H1 (cell line): ENCODE measurements around the gene GJA5. TPM values are rescaled to one million over a fixed set of nuclear protein-coding genes. Genes with fewer than 3 reads are reported as not detected.

Experiments used
- CTCF ChIA-PET: fragments of 300-600 bp; sonication (Branson Sonifier 250); formaldehyde crosslinking; loops from one replicate; lab custom pipeline; 2021; ENCODE audit not compliant: partially characterized antibody; lab: Charles Lee
- POLR2A ChIA-PET: fragments of 300-600 bp; sonication (Branson Sonifier 250); formaldehyde crosslinking; loops from one replicate; lab custom pipeline; 2021; ENCODE audit warnings: inconsistent platforms; ENCODE audit not compliant: partially characterized antibody; lab: Charles Lee
- DNase-seq, 2 experiments: peaks; one replicate each; pipeline versions ENCODE4 v3.0.0 to v3.0.0-alpha.2; 2010 to 2022; ENCODE audit warnings: low spot score in 2 of 2, low read depth in 1 of 2, mixed read lengths in 1 of 2
- FAIRE-seq: peaks from 2 replicates; lab custom pipeline; 2011; peaks lifted over from hg19 to GRCh38; lab: Jason Lieb, UNC
- H2AFZ ChIP-seq: 2 replicates; pipeline ENCODE4 v1.8.1; 2012; ENCODE audit warnings: low read length, inconsistent platforms
- H2AK5ac ChIP-seq: 2 replicates; pipeline ENCODE4 v1.6.1; 2013; ENCODE audit warnings: low read depth, low read length
- H2BK120ac ChIP-seq: replicated peaks from 2 replicates; pipeline ENCODE3; 2013; ENCODE audit warnings: low read depth, low read length, inconsistent platforms
- H2BK12ac ChIP-seq: 2 replicates; pipeline ENCODE4 v1.6.1; 2013; ENCODE audit warnings: low read depth, low read length
- H2BK15ac ChIP-seq: 2 replicates; pipeline ENCODE4 v1.6.1; 2013; ENCODE audit warnings: low read length
- H2BK20ac ChIP-seq: 2 replicates; pipeline ENCODE4 v1.6.1; 2013; ENCODE audit warnings: low read length
- H2BK5ac ChIP-seq: 2 replicates; pipeline ENCODE4 v1.6.1; 2013; ENCODE audit warnings: low read depth, low read length
- H3K14ac ChIP-seq: 2 replicates; pipeline ENCODE4 v1.6.1; 2013; ENCODE audit warnings: inconsistent platforms; ENCODE audit not compliant: insufficient read length
- H3K18ac ChIP-seq: 2 replicates; pipeline ENCODE4 v1.6.1; 2013; ENCODE audit warnings: low read length; ENCODE audit errors: extremely low read depth
- H3K23ac ChIP-seq: 2 replicates; pipeline ENCODE4 v1.6.1; 2013; ENCODE audit warnings: inconsistent platforms; ENCODE audit not compliant: insufficient read length
- H3K23me2 ChIP-seq: 2 replicates; pipeline ENCODE4 v1.6.1; 2013; ENCODE audit warnings: low read depth, low read length
- H3K27ac ChIP-seq: 2 replicates; pipeline ENCODE4 v1.6.1; 2011; ENCODE audit warnings: low read depth, low read length, inconsistent platforms
- H3K27me3 ChIP-seq, 4 experiments: replicated peaks in 1 of 4; 1 replicate in 1 of 4; 2 replicates in 3 of 4; pipeline versions ENCODE4 v1.6.1 to v1.8.1; 2011 to 2013; ENCODE audit warnings: low read length in 3 of 4, mild to moderate bottlenecking in 3 of 4, inconsistent platforms in 2 of 4, mixed read lengths in 2 of 4, moderate library complexity in 1 of 4; ENCODE audit not compliant: control insufficient read depth in 3 of 4, insufficient read depth in 3 of 4; ENCODE audit errors: extremely low read depth in 1 of 4
- H3K36me3 ChIP-seq, 4 experiments: 2 replicates each; pipeline versions ENCODE4 v1.6.1 to v1.8.1; 2011 to 2013; ENCODE audit warnings: mild to moderate bottlenecking in 4 of 4, low read length in 3 of 4, moderate library complexity in 2 of 4, control low read depth in 1 of 4, inconsistent platforms in 1 of 4; ENCODE audit not compliant: insufficient read depth in 4 of 4, control insufficient read depth in 2 of 4
- H3K4ac ChIP-seq: replicated peaks from 2 replicates; pipeline ENCODE3; 2013; ENCODE audit warnings: low read length, low read depth, mixed read lengths, inconsistent platforms; ENCODE audit not compliant: insufficient read length
- H3K4me1 ChIP-seq, 4 experiments: replicated peaks in 1 of 4; 1 replicate in 1 of 4; 2 replicates in 3 of 4; pipeline versions ENCODE4 v1.6.1 to v1.8.1; 2011 to 2013; ENCODE audit warnings: low read length in 3 of 4, inconsistent platforms in 2 of 4, mixed read lengths in 1 of 4; ENCODE audit not compliant: insufficient read depth in 4 of 4, control insufficient read depth in 3 of 4
- H3K4me2 ChIP-seq, 2 experiments: 2 replicates each; pipeline versions ENCODE4 v1.6.1 to v1.8.1; 2011 to 2013; ENCODE audit warnings: low read depth in 2 of 2, low read length in 2 of 2, control low read depth in 1 of 2, inconsistent platforms in 1 of 2, mild to moderate bottlenecking in 1 of 2; ENCODE audit not compliant: insufficient read depth in 1 of 2
- H3K4me3 ChIP-seq, 4 experiments: fragments of 200-600, 300-600 bp in 1 of 4; sonication (generic), shearing (Covaris generic), sonication (Bioruptor Twin) in 1 of 4; 2 replicates each; pipeline versions ENCODE4 v1.5.1 to v1.8.1; 2011 to 2016; ENCODE audit warnings: low read length in 4 of 4, low read depth in 3 of 4, control low read depth in 2 of 4, inconsistent platforms in 2 of 4, mild to moderate bottlenecking in 2 of 4, mixed read lengths in 1 of 4, moderate library complexity in 1 of 4; ENCODE audit not compliant: insufficient read depth in 2 of 4; ENCODE audit errors: extremely low read depth in 1 of 4
- H3K56ac ChIP-seq: replicated peaks from 2 replicates; pipeline ENCODE3; 2013; ENCODE audit warnings: low read depth, mild to moderate bottlenecking, mixed read lengths, low read length, inconsistent platforms; ENCODE audit not compliant: insufficient read length
- H3K79me1 ChIP-seq: 2 replicates; pipeline ENCODE4 v1.6.1; 2013; ENCODE audit warnings: low read depth, low read length, control low read depth
- H3K79me2 ChIP-seq, 2 experiments: 2 replicates each; pipeline versions ENCODE4 v1.6.1 to v1.8.1; 2012 to 2013; ENCODE audit warnings: low read length in 2 of 2, mild to moderate bottlenecking in 2 of 2, inconsistent platforms in 1 of 2; ENCODE audit not compliant: insufficient read depth in 2 of 2, control insufficient read depth in 1 of 2
- H3K9ac ChIP-seq, 4 experiments: replicated peaks in 1 of 4; 1 replicate in 1 of 4; 2 replicates in 3 of 4; pipeline versions ENCODE4 v1.6.1 to v1.8.1; 2011 to 2013; ENCODE audit warnings: low read depth in 3 of 4, low read length in 3 of 4, control low read depth in 2 of 4, mild to moderate bottlenecking in 2 of 4, moderate library complexity in 2 of 4, inconsistent platforms in 1 of 4; ENCODE audit errors: extremely low read depth in 1 of 4
- H3K9me3 ChIP-seq, 2 experiments: 2 replicates each; pipeline versions ENCODE4 v1.6.1 to v1.8.1; 2012 to 2013; ENCODE audit warnings: mild to moderate bottlenecking in 2 of 2, moderate library complexity in 2 of 2, control low read depth in 1 of 2, inconsistent platforms in 1 of 2, low read depth in 1 of 2, low read length in 1 of 2, mixed read lengths in 1 of 2; ENCODE audit not compliant: insufficient read depth in 2 of 2
- H4K20me1 ChIP-seq, 2 experiments: replicated peaks in 1 of 2; 2 replicates each; pipeline versions ENCODE3 to v1.8.1; 2011 to 2013; ENCODE audit warnings: inconsistent platforms in 2 of 2, low read length in 2 of 2, mild to moderate bottlenecking in 1 of 2; ENCODE audit not compliant: insufficient read depth in 2 of 2, control insufficient read depth in 1 of 2
- H4K5ac ChIP-seq: 2 replicates; pipeline ENCODE4 v1.6.1; 2013; ENCODE audit warnings: low read length, low read depth, mixed read lengths, inconsistent platforms; ENCODE audit not compliant: insufficient read length
- H4K8ac ChIP-seq: 2 replicates; pipeline ENCODE4 v1.8.0; 2013; ENCODE audit warnings: mild to moderate bottlenecking, moderate library complexity, low read length, inconsistent platforms; ENCODE audit not compliant: insufficient read depth; ENCODE audit errors: extremely low read depth
- H4K91ac ChIP-seq: replicated peaks from 2 replicates; pipeline ENCODE3; 2013; ENCODE audit warnings: low read length, mixed read lengths, inconsistent platforms; ENCODE audit not compliant: insufficient read length
- ATF3 ChIP-seq: IDR thresholded peaks from 2 replicates; pipeline ENCODE4 v1.6.1; 2011; ENCODE audit warnings: low read depth, mild to moderate bottlenecking, low read length; ENCODE audit not compliant: insufficient read depth
- CTBP2 ChIP-seq: IDR thresholded peaks from 2 replicates; pipeline ENCODE4 v1.7.0; 2011; ENCODE audit warnings: borderline replicate concordance, mild to moderate bottlenecking, moderate library complexity, mixed read lengths, low read length; ENCODE audit not compliant: insufficient read depth, insufficient read length
- E2F6 ChIP-seq: IDR thresholded peaks from 2 replicates; pipeline ENCODE4 v1.6.1; 2012; ENCODE audit warnings: inconsistent platforms
- KDM1A ChIP-seq: fragments of 200-600, 300-600 bp; sonication (generic); IDR thresholded peaks from 2 replicates; pipeline ENCODE4 v1.7.1; 2016; ENCODE audit warnings: mild to moderate bottlenecking, low read length, borderline replicate concordance
- WGBS, 2 experiments: shearing (Covaris generic) in 1 of 2; methylation state at CpG; one replicate each; pipeline versions ENCODE4 v1.1.6 to v1.1.7; 2013 to 2015; ENCODE audit warnings: low lambda C conversion rate in 2 of 2, mixed read lengths in 2 of 2, inconsistent platforms in 1 of 2, low coverage in 1 of 2, missing lambda C conversion rate in 1 of 2; ENCODE audit not compliant: insufficient replicate concordance in 2 of 2, insufficient coverage in 1 of 2, insufficient read length in 1 of 2; ENCODE audit errors: extremely low coverage in 1 of 2, missing lambda C conversion rate in 1 of 2; 5-methylcytosine and 5-hydroxymethylcytosine counted together
- polyA plus RNA-seq, 7 experiments: library from polyadenylated mRNA; depleted of rRNA in 3 of 7; stranded (reverse) in 5 of 7; unstranded in 2 of 7; fragments of >200 nt in 5 of 7; fragments of 200-250 nt in 2 of 7; gene quantifications; 1 replicate in 5 of 7; 2 replicates in 1 of 7; 4 replicates in 1 of 7; pipeline versions ENCODE4 v1.2.1 to v1.2.3, GENCODE V29; 2011 to 2013; ENCODE audit warnings: missing spikeins in 2 of 7, mixed read lengths in 2 of 7
- total RNA-seq: library from RNA; stranded (reverse); fragmentation: NEBNext Ultra II Directional; extraction: Animal tissue kit (Norgen Biotek cat#: 25700); gene quantifications from 2 replicates; pipeline ENCODE4 v1.2.1, GENCODE V29; 2021

GJA5 gene
- total and polyA plus RNA-seq, 2 of the 8 experiments (the other 6 are each of a cell fraction or from before 2014, with no cell fraction given) = 1.2 to 2.7 TPM

- Histone ChIP-seq H3K56ac (no peak overlapping the region), H3K18ac (peak overlapping the region; percentile 65; the same call in 1 of the 2 replicates), H2BK120ac (no peak overlapping the region), H3K27ac (no peak overlapping the region), H3K14ac (no peak overlapping the region), H2BK20ac (peak overlapping the region; percentile 90), H3K79me1 (no peaks in the 10 kb centered on the region), H2BK15ac (no peak overlapping the region), H2BK12ac (no peak overlapping the region), H4K91ac (no peak overlapping the region), H2AK5ac (no peak overlapping the region), H3K9ac (no peak overlapping the region), H2AFZ (peak overlapping the region; percentile 79), H3K4me2 (peak overlapping the region; percentile 44 to 61), H4K8ac (no peak overlapping the region), H3K27me3 (peaks cover 0 to 2% (median 0%) of the 10 kb centered on the region in 4 experiments; a peak in 1 of 7 replicates), H3K79me2 (no peaks in the 10 kb centered on the region), H3K4ac (no peak overlapping the region), H4K20me1 (no peaks in the 10 kb centered on the region), H2BK5ac (peak overlapping the region; percentile 40; the same call in 1 of the 2 replicates), H3K36me3 (no peaks in the 10 kb centered on the region), H3K23ac (no peak overlapping the region), H3K23me2 (0 out of 2 replicates have a peak, but pooled peaks cover 3% of the 10 kb centered on the region), H3K4me1 (peaks cover 0 to 9% (median 0%) of the 10 kb centered on the region in 4 experiments; a peak in 3 of 7 replicates), H4K5ac (no peak overlapping the region), H3K9me3 (no peaks in the 10 kb centered on the region), H3K4me3 (peak overlapping the region in 3 of 4 experiments; percentile 5 to 44 (median 23); a peak in 5 of 8 replicates)
- no peak for TF ChIP-seq ATF3
- peak; percentile 42; the same call in 1 of the 2 replicates for TF ChIP-seq KDM1A
- TF ChIP-seq E2F6 = no peak
- TF ChIP-seq CTBP2 = no peak
- 41% methylated on average over 7 of the region's 9 CpGs; no CpG with 5 or more reads in 1 of the 2 experiments for WGBS, 2 experiments
- CTCF ChIA-PET = interaction anchor here (1.0 kb wide), 1 partner anchor 48 kb away, joined by 3 read pairs; no protein-coding TSS in a partner anchor
- POLR2A ChIA-PET = no interaction called here
- DNase-seq = peak in 1 of 2 experiments; percentile 55
- no peak for FAIRE-seq
Observed at GRCh38 chr1:147773215-147773715, 12.9 kb upstream of the GJA5 start.
